Activated B cell treated with CpG ODN at 0.5 μM for 24 hours (primary cell): ENCODE results near the gene MRGPRX2. TPM values are rescaled to one million over a fixed set of nuclear protein-coding genes. Genes with fewer than 3 reads are reported as not detected.

Experiments
- ATAC-seq: fragments of 200-7000 bp; cut with Tn5 transposase; one replicate; pipeline ENCODE4 v1.10.0; 2021; ENCODE audit warnings: low read depth, mild to moderate bottlenecking, moderate library complexity
- CTCF ChIA-PET: fragments of 350-600 bp; sonication (Branson Sonifier 250); formaldehyde crosslinking; loops from one replicate; lab custom pipeline; 2021; ENCODE audit warnings: antibody characterized with exemption; lab: Charles Lee
- POLR2A ChIA-PET: fragments of 350-600 bp; sonication (Branson Sonifier 250); formaldehyde crosslinking; loops from one replicate; lab custom pipeline; 2021; ENCODE audit warnings: antibody characterized with exemption; lab: Charles Lee
- DNase-seq: peaks from one replicate; pipeline ENCODE4 v3.0.0; 2022
- H3K27ac Mint-ChIP-seq: one replicate; pipeline ENCODE4 v1.8.0; 2020; ENCODE audit warnings: mixed read lengths
- H3K27me3 Mint-ChIP-seq: one replicate; pipeline ENCODE4 v1.8.0; 2021; ENCODE audit warnings: mixed read lengths
- H3K36me3 Mint-ChIP-seq: one replicate; pipeline ENCODE4 v1.8.0; 2021; ENCODE audit warnings: low read depth, mixed read lengths
- H3K4me1 Mint-ChIP-seq: one replicate; pipeline ENCODE4 v1.8.0; 2021; ENCODE audit warnings: mixed read lengths
- H3K4me3 Mint-ChIP-seq: one replicate; pipeline ENCODE4 v1.8.0; 2020; ENCODE audit warnings: mild to moderate bottlenecking, mixed read lengths
- H3K9me3 Mint-ChIP-seq: one replicate; pipeline ENCODE4 v1.8.0; 2020; ENCODE audit warnings: mixed read lengths
- CTCF ChIP-seq: fragments of 200-600 bp; IDR thresholded peaks from one replicate; pipeline ENCODE4 v1.8.0; 2022; ENCODE audit warnings: antibody characterized with exemption, mild to moderate bottlenecking
- intact Hi-C: fragments of 100-400 bp; cut with micrococcal nuclease; formaldehyde crosslinking; loops from one replicate; pipeline ENCODE4 v1.15.1; 2024
- total RNA-seq: library from RNA; stranded (reverse); gene quantifications from 2 replicates; pipeline ENCODE4 v1.2.3, GENCODE V29; 2022

Gene MRGPRX2
- total RNA-seq, 1 donor from 2014 or later = not detected

GRCh38 chr11:19053909-19054308 is 6.6 kb downstream of the MRGPRX2 start:
- Mint-ChIP-seq H3K4me1 (no peaks in the 10 kb centered on the region), H3K27me3 (no peaks in the 10 kb centered on the region), H3K36me3 (no peaks in the 10 kb centered on the region), H3K4me3 (no peak overlapping the region), H3K27ac (no peak overlapping the region), H3K9me3 (peaks cover 8% of the 10 kb centered on the region)
- ATAC-seq = no peak
- TF ChIP-seq CTCF = no peak
- no peak for DNase-seq
- ChIA-PET POLR2A (no interaction called here), CTCF (interaction anchor here (1.2 kb wide), 1 partner anchor 22 kb away, joined by 3 read pairs; no protein-coding TSS in a partner anchor)
- intact Hi-C loops = no loop called here

GRCh38 chr11:19050281-19050680 is 10.2 kb downstream of the MRGPRX2 start:
- TF ChIP-seq CTCF = no peak
- Mint-ChIP-seq H3K27ac (no peak overlapping the region), H3K27me3 (peaks cover 10% of the 10 kb centered on the region), H3K9me3 (peaks cover 8% of the 10 kb centered on the region), H3K36me3 (no peaks in the 10 kb centered on the region), H3K4me3 (no peak overlapping the region), H3K4me1 (no peaks in the 10 kb centered on the region)
- POLR2A ChIA-PET = no interaction called here
- DNase-seq (no peak), ATAC-seq (no peak)
- intact Hi-C loops = no loop called here
- CTCF ChIA-PET = no interaction called here

- Mint-ChIP-seq H3K27ac (no peak overlapping the region), H3K4me1 (no peaks in the 10 kb centered on the region), H3K36me3 (no peaks in the 10 kb centered on the region), H3K27me3 (peaks cover 14% of the 10 kb centered on the region), H3K4me3 (no peak overlapping the region), H3K9me3 (peaks cover 8% of the 10 kb centered on the region)
- TF ChIP-seq CTCF = no peak
- ChIA-PET POLR2A (no interaction called here), CTCF (no interaction called here)
- DNase-seq = no peak
- intact Hi-C loops = no loop called here
- no peak for ATAC-seq
These were observed 11.2 kb downstream of the MRGPRX2 start for GRCh38 chr11:19049351-19049750.

GRCh38 chr11:19040051-19040450 is 20.5 kb downstream of the MRGPRX2 start:
- Mint-ChIP-seq H3K9me3 (peaks cover 14% of the 10 kb centered on the region), H3K27ac (no peak overlapping the region), H3K4me3 (no peak overlapping the region), H3K4me1 (no peaks in the 10 kb centered on the region), H3K36me3 (no peaks in the 10 kb centered on the region), H3K27me3 (peaks cover 15% of the 10 kb centered on the region)
- no peak for DNase-seq
- TF ChIP-seq CTCF = no peak
- ChIA-PET POLR2A (no interaction called here), CTCF (no interaction called here)
- no peak for ATAC-seq
- intact Hi-C loops = no loop called here

- peaks cover 13% of the 10 kb centered on the region for H3K27me3 Mint-ChIP-seq
These were observed 21.1 kb downstream of the MRGPRX2 start for GRCh38 chr11:19039409-19039808.

More at GRCh38 chr11:19039409-19039808, 21.1 kb downstream of the MRGPRX2 start:
- no peak for TF ChIP-seq CTCF
- Mint-ChIP-seq H3K27ac (no peak overlapping the region), H3K4me3 (no peak overlapping the region), H3K4me1 (no peaks in the 10 kb centered on the region), H3K9me3 (peaks cover 14% of the 10 kb centered on the region), H3K36me3 (no peaks in the 10 kb centered on the region)
- ChIA-PET POLR2A (no interaction called here), CTCF (no interaction called here)
- ATAC-seq (no peak), DNase-seq (no peak)
- intact Hi-C loops = no loop called here
